SK-N-SH (cell line): ENCODE results near the gene LIX1L. TPM values are rescaled to one million over a fixed set of nuclear protein-coding genes. Genes with fewer than 3 reads are reported as not detected.

Experiments used
- CTCF ChIA-PET: fragments of 300-600, 350-600 bp; formaldehyde crosslinking; extraction: SDS; loops from one replicate; lab custom pipeline; 2021; lab: Yijun Ruan, JAX
- POLR2A ChIA-PET: fragments of 350-600 bp; sonication (Branson Sonifier 250); formaldehyde crosslinking; extraction: SDS; loops from one replicate; lab custom pipeline; 2020; ENCODE audit warnings: antibody characterized with exemption, inconsistent platforms; lab: Yijun Ruan, JAX
- DNase-seq: peaks from one replicate; pipeline ENCODE4 v3.0.0; 2012
- H2AFZ ChIP-seq: fragments of 200-600 bp; sonication (generic); 2 replicates; pipeline ENCODE4 v1.8.1; 2016; ENCODE audit warnings: antibody characterized with exemption, mild to moderate bottlenecking, low read depth
- H3F3A ChIP-seq: fragments of 200-600 bp; sonication (generic); replicated peaks from 2 replicates; pipeline ENCODE3; 2016; ENCODE audit warnings: antibody characterized with exemption, mild to moderate bottlenecking; ENCODE audit not compliant: insufficient read depth
- H3K27ac ChIP-seq, 2 experiments: fragments of 200-500 bp in 1 of 2; fragments of 200-600 bp in 1 of 2; sonication (Bioruptor generic) in 1 of 2; sonication (generic), shearing (Covaris generic) in 1 of 2; 2 replicates each; pipeline versions ENCODE4 v1.5.1 to v1.6.1; 2014 to 2016; ENCODE audit warnings: low read depth in 2 of 2, inconsistent platforms in 1 of 2, low read length in 1 of 2, mild to moderate bottlenecking in 1 of 2, mixed read lengths in 1 of 2
- H3K27me3 ChIP-seq: fragments of 200-600 bp; sonication (generic), shearing (Covaris generic); 2 replicates; pipeline ENCODE4 v1.6.1; 2016; ENCODE audit warnings: mixed run types; ENCODE audit not compliant: insufficient read depth
- H3K36me3 ChIP-seq, 2 experiments: fragments of 200-500 bp in 1 of 2; fragments of 200-600 bp in 1 of 2; sonication (Bioruptor generic) in 1 of 2; sonication (generic) in 1 of 2; replicated peaks in 1 of 2; 2 replicates each; pipeline versions ENCODE3 to v1.5.1; 2014 to 2016; ENCODE audit warnings: low read length in 1 of 2, mild to moderate bottlenecking in 1 of 2; ENCODE audit not compliant: insufficient read depth in 2 of 2, control insufficient read depth in 1 of 2
- H3K4me1 ChIP-seq, 2 experiments: fragments of 200-500 bp in 1 of 2; fragments of 200-600 bp in 1 of 2; sonication (Bioruptor generic) in 1 of 2; sonication (generic), shearing (Covaris generic) in 1 of 2; 2 replicates each; pipeline versions ENCODE4 v1.5.1 to v1.6.1; 2014 to 2016; ENCODE audit warnings: low read depth in 1 of 2, low read length in 1 of 2, mixed run types in 1 of 2; ENCODE audit not compliant: insufficient read depth in 2 of 2, control insufficient read depth in 1 of 2
- H3K4me2 ChIP-seq: fragments of 200-600 bp; sonication (generic), shearing (Covaris generic); 2 replicates; pipeline ENCODE4 v1.6.1; 2017; ENCODE audit warnings: mixed run types
- H3K4me3 ChIP-seq, 2 experiments: fragments of 200-500 bp in 1 of 2; fragments of 200-600 bp in 1 of 2; sonication (Bioruptor generic) in 1 of 2; sonication (generic), shearing (Covaris generic) in 1 of 2; 2 replicates each; pipeline versions ENCODE4 v1.5.1 to v1.8.1; 2014 to 2016; ENCODE audit warnings: low read depth in 2 of 2, inconsistent platforms in 1 of 2, low read length in 1 of 2, mild to moderate bottlenecking in 1 of 2, mixed read lengths in 1 of 2, moderate library complexity in 1 of 2
- H3K79me2 ChIP-seq: fragments of 200-600 bp; sonication (generic); 2 replicates; pipeline ENCODE4 v1.8.1; 2017; ENCODE audit warnings: mild to moderate bottlenecking; ENCODE audit not compliant: insufficient read depth
- H3K9ac ChIP-seq: fragments of 200-600 bp; sonication (generic); 2 replicates; pipeline ENCODE4 v1.6.1; 2017; ENCODE audit warnings: mixed run types
- H3K9me2 ChIP-seq: fragments of 200-600 bp; sonication (generic); 2 replicates; pipeline ENCODE4 v1.6.1; 2017; ENCODE audit warnings: mixed run types
- H3K9me3 ChIP-seq: fragments of 200-600 bp; sonication (generic); 2 replicates; pipeline ENCODE4 v1.6.1; 2017; ENCODE audit warnings: mixed run types, mild to moderate bottlenecking, moderate library complexity
- H4K20me1 ChIP-seq: fragments of 200-600 bp; sonication (generic); 2 replicates; pipeline ENCODE4 v1.6.1; 2017; ENCODE audit warnings: mild to moderate bottlenecking, mixed run types; ENCODE audit not compliant: insufficient read depth
- CTCF ChIP-seq: fragments of 200-600 bp; sonication (generic); IDR thresholded peaks from 2 replicates; pipeline ENCODE4 v1.6.1; 2017; ENCODE audit warnings: antibody characterized with exemption, mild to moderate bottlenecking, moderate library complexity
- ELF1 ChIP-seq: IDR thresholded peaks from 2 replicates; pipeline ENCODE4 v1.4.0; 2012
- GABPA ChIP-seq: IDR thresholded peaks from 2 replicates; pipeline ENCODE4 v1.4.0; 2012; ENCODE audit warnings: low read depth, mild to moderate bottlenecking
- GATA2 ChIP-seq: sonication (generic); formaldehyde crosslinking; IDR thresholded peaks from 2 replicates; pipeline ENCODE4 v1.5.0; 2020; ENCODE audit warnings: mild to moderate bottlenecking, missing genetic modification reagents
- JUND ChIP-seq: IDR thresholded peaks from 2 replicates; pipeline ENCODE4 v1.4.0; 2012
- MEF2A ChIP-seq: IDR thresholded peaks from 2 replicates; pipeline ENCODE4 v1.4.0; 2012; ENCODE audit warnings: low read depth, borderline replicate concordance
- PBX3 ChIP-seq: IDR thresholded peaks from 2 replicates; pipeline ENCODE4; 2012
- POLR2AphosphoS5 ChIP-seq: IDR thresholded peaks from 2 replicates; pipeline ENCODE4 v1.6.1; 2012; ENCODE audit warnings: low read depth, low read length
- RAD21 ChIP-seq: IDR thresholded peaks from 2 replicates; pipeline ENCODE4 v1.6.1; 2012; ENCODE audit warnings: mild to moderate bottlenecking, low read length
- RFX5 ChIP-seq: IDR thresholded peaks from 2 replicates; pipeline ENCODE4 v1.6.1; 2012; ENCODE audit warnings: mild to moderate bottlenecking, improper control_type of control experiment, low read length
- RXRA ChIP-seq: IDR thresholded peaks from 2 replicates; pipeline ENCODE4 v1.4.0; 2012; ENCODE audit warnings: low read depth, mild to moderate bottlenecking, borderline replicate concordance
- SMC3 ChIP-seq: IDR thresholded peaks from 2 replicates; pipeline ENCODE4 v1.6.1; 2012; ENCODE audit warnings: low read depth, low read length, improper control_type of control experiment
- ZBTB33 ChIP-seq: IDR thresholded peaks from 2 replicates; pipeline ENCODE4 v1.4.0; 2012; ENCODE audit warnings: low read depth, borderline replicate concordance
- WGBS: methylation state at CpG from one replicate; pipeline ENCODE4 v1.1.6; 2017; ENCODE audit warnings: low lambda C conversion rate; 5-methylcytosine and 5-hydroxymethylcytosine counted together
- polyA plus RNA-seq, 3 experiments: library from polyadenylated mRNA; depleted of rRNA; stranded (reverse); fragments of >200 nt; gene quantifications; 2 replicates each; pipeline ENCODE4 v1.2.3, GENCODE V29; 2012

Gene LIX1L
- polyA plus RNA-seq, 1 of the 3 experiments (the other 2 are of a cell fraction) = 39.1 TPM

- TF ChIP-seq MEF2A = no peak
Measured at GRCh38 chr1:145978471-145978853, 20.6 kb upstream of the LIX1L start (continued).

- Histone ChIP-seq H3K9me3 (no peaks in the 10 kb centered on the region), H3K27me3 (no peaks in the 10 kb centered on the region), H3K9ac (peak overlapping the region; percentile 67), H4K20me1 (no peaks in the 10 kb centered on the region), H3K9me2 (no peaks in the 10 kb centered on the region), H2AFZ (peak overlapping the region; percentile 73), H3K4me3 (no peak overlapping the region; a peak in 1 of 4 replicates), H3K4me2 (peak overlapping the region; percentile 72), H3K27ac (peak overlapping the region; percentile 92 to 99), H3F3A (peaks cover 22% of the 10 kb centered on the region), H3K36me3 (peaks cover 0 to 5% of the 10 kb centered on the region in 2 experiments), H3K79me2 (no peaks in the 10 kb centered on the region), H3K4me1 (peaks cover 27% of the 10 kb centered on the region in 2 experiments)
- CTCF ChIA-PET = interaction anchor here (0.7 to 8.2 kb wide), 39 partner anchors 10 to 151 kb away, joined by 3 to 187 read pairs (median 6); partner anchors contain the start of genes ANKRD34A, HJV, LIX1L and NUDT17
- 26% methylated on average over 9 of the region's 9 CpGs for WGBS
- TF ChIP-seq RFX5 (no peak), SMC3 (peak; percentile 91), GATA2 (CRISPR knock-in tag) (no peak), RAD21 (peak; percentile 95), POLR2AphosphoS5 (no peak; the same call in 1 of the 2 replicates), CTCF (peak; percentile 87), ELF1 (no peak), PBX3 (no peak)
- POLR2A ChIA-PET = interaction anchor here (0.6 to 1.5 kb wide), 2 partner anchors 29 to 61 kb away, joined by 4 to 5 read pairs; no protein-coding TSS in a partner anchor
- peak; percentile 82 for DNase-seq
Measured at GRCh38 chr1:145977486-145978470, 20.0 kb upstream of the LIX1L start.

- H3K4me2 ChIP-seq = no peak overlapping the region
- TF ChIP-seq RXRA = no peak
- TF ChIP-seq ZBTB33 = no peak
- TF ChIP-seq JUND = no peak
- no peak for TF ChIP-seq SMC3
- no peak for TF ChIP-seq GABPA
- no peak for TF ChIP-seq PBX3
- POLR2A ChIA-PET = interaction anchor here (0.6 to 1.5 kb wide), 2 partner anchors 30 to 61 kb away, joined by 4 to 5 read pairs; no protein-coding TSS in a partner anchor
- H3K9me2 ChIP-seq = no peaks in the 10 kb centered on the region
- no peaks in the 10 kb centered on the region for H3K79me2 ChIP-seq
- CTCF ChIA-PET = interaction anchor here (1.0 to 8.2 kb wide), 32 partner anchors 9 to 150 kb away, joined by 3 to 187 read pairs (median 7); partner anchors contain the start of genes ANKRD34A, HJV, LIX1L and NUDT17
- H3K27me3 ChIP-seq = no peaks in the 10 kb centered on the region
- no peak overlapping the region; a peak in 1 of 4 replicates for H3K27ac ChIP-seq
- H4K20me1 ChIP-seq = no peaks in the 10 kb centered on the region
- 75% methylated on average over 5 of the region's 5 CpGs for WGBS
- H3F3A ChIP-seq = peaks cover 23% of the 10 kb centered on the region
- no peak overlapping the region for H3K9ac ChIP-seq
- H3K4me3 ChIP-seq = no peak overlapping the region
- no peak for DNase-seq
- H3K36me3 ChIP-seq = peaks cover 0 to 5% of the 10 kb centered on the region in 2 experiments
- H3K9me3 ChIP-seq = no peaks in the 10 kb centered on the region
- H3K4me1 ChIP-seq = peaks cover 27% of the 10 kb centered on the region in 2 experiments
- H2AFZ ChIP-seq = no peak overlapping the region
Measured at GRCh38 chr1:145977016-145977415, 19.2 kb upstream of the LIX1L start.
